ENCODE results near the gene SNX32. TPM values are rescaled to one million over a fixed set of nuclear protein-coding genes. Genes with fewer than 3 reads are reported as not detected.

Gene SNX32
- total and polyA plus RNA-seq, 2 of the 13 experiments (the other 11 are each of a cell fraction or from before 2014, with no cell fraction given), result 0.09 to 0.34 TPM

GRCh38 chr11:65899356-65900124, 65.8 kb downstream of the SNX32 start (continued):
- TF ChIP-seq THAP9 (CRISPR knock-in tag; IDR thresholded peaks at IDR 0.05; ENCODE audit: borderline replicate concordance) (no peak), MTA3 (CRISPR knock-in tag; IDR thresholded peaks at IDR 0.05) (no peak), ZNF777 (CRISPR knock-in tag; IDR thresholded peaks at IDR 0.05) (peak; percentile 94), ONECUT2 (CRISPR knock-in tag; IDR thresholded peaks at IDR 0.05) (no peak), LRRFIP1 (CRISPR knock-in tag; conservative IDR thresholded peaks at IDR 0.05) (no peak), ZNF501 (CRISPR knock-in tag; IDR thresholded peaks at IDR 0.05) (peak; percentile 81; the same call in 1 of the 2 replicates), SOX13 (IDR thresholded peaks at IDR 0.05) (no peak), SOX13 (CRISPR knock-in tag; conservative IDR thresholded peaks at IDR 0.05 in 1 of 2, IDR thresholded peaks at IDR 0.05 in 1 of 2) (peak in 1 of 2 experiments; percentile 21; a peak in 1 of 4 replicates), ZNF160 (CRISPR knock-in tag; IDR thresholded peaks at IDR 0.05) (no peak), GABPB1 (CRISPR knock-in tag; IDR thresholded peaks at IDR 0.05) (peak; percentile 90), ZNF136 (CRISPR knock-in tag; IDR thresholded peaks at IDR 0.05; ENCODE audit: low read depth) (no peak), KAT8 (CRISPR knock-in tag; IDR thresholded peaks at IDR 0.05) (peak; percentile 44), TRAFD1 (CRISPR knock-in tag; IDR thresholded peaks at IDR 0.05; ENCODE audit: borderline replicate concordance) (no peak), PAXIP1 (CRISPR knock-in tag; conservative IDR thresholded peaks at IDR 0.05) (no peak; the same call in 1 of the 2 replicates)
